HG03196 (cell line): ENCODE measurements around the gene CIC.

Source experiments
- ATAC-seq: cut with Tn5 transposase; IDR thresholded peaks from one replicate; pipeline ENCODE4 v1.9.1; 2021; ENCODE audit not compliant: unreplicated experiment

CIC gene

GRCh38 chr19:42286349-42287016, 17.4 kb downstream of the CIC start:
- ATAC-seq = no peak

GRCh38 chr19:42287017-42287826, 18.2 kb downstream of the CIC start:
- no peak for ATAC-seq

GRCh38 chr19:42287827-42288107, 18.7 kb downstream of the CIC start:
- ATAC-seq = no peak

DNA sequence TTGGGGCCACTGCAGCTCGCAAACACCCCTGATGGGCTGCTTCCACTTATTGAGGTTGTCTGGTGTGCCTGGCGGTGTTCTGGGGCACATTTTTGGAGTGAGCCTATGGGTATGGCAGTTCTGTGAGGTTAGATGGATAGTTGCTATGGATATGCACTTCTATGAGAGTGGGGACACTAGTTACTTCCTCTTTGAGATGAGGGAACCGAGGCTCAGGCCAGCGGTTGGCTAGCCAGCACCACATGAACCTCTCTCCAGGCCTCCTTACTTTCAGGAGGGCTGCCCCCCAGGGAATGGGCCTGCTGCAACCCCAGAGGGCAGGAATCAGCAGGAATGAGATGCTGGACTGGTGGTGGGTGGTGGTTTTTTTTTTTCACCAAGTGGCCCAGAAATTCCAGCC, 19.3 kb downstream of the CIC start:
- no peak for ATAC-seq

- no peak for ATAC-seq
These were observed 20.0 kb downstream of the CIC start for GRCh38 chr19:42288881-42289555.

GRCh38 chr19:42289556-42290041, 20.5 kb downstream of the CIC start:
- ATAC-seq = no peak

DNA sequence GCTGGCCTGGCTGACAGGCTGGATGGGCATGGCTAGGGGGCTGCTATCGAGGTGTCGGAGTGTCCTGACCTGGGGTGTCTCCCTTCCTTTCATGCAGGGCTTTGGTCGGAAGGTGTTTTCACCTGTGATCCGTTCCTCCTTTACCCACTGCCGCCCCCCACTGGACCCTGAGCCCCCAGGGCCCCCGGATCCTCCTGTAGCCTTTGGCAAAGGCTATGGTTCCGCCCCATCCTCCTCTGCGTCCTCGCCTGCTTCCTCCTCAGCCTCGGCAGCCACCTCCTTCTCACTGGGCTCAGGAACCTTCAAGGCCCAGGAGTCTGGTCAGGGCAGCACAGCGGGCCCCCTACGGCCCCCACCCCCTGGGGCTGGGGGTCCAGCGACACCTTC, 21.1 kb downstream of the CIC start:
- no peak for ATAC-seq

- ATAC-seq = no peak
These were observed 21.7 kb downstream of the CIC start for GRCh38 chr19:42290523-42291434.

DNA sequence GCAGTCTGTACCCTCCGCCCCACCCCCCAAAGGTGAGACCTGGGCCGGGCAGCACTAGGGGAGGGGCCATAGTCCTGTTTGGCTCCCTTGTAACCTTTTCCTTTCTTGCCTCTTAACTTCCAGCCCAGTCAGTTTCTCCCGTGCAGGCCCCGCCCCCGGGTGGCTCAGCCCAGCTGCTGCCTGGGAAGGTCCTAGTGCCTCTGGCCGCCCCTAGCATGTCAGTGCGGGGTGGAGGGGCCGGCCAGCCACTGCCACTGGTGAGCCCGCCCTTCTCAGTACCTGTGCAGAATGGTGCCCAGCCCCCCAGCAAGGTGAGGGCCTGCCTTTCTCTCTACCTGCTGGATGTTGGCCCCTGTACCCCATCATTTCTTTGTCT, 22.4 kb downstream of the CIC start:
- no peak for ATAC-seq

DNA sequence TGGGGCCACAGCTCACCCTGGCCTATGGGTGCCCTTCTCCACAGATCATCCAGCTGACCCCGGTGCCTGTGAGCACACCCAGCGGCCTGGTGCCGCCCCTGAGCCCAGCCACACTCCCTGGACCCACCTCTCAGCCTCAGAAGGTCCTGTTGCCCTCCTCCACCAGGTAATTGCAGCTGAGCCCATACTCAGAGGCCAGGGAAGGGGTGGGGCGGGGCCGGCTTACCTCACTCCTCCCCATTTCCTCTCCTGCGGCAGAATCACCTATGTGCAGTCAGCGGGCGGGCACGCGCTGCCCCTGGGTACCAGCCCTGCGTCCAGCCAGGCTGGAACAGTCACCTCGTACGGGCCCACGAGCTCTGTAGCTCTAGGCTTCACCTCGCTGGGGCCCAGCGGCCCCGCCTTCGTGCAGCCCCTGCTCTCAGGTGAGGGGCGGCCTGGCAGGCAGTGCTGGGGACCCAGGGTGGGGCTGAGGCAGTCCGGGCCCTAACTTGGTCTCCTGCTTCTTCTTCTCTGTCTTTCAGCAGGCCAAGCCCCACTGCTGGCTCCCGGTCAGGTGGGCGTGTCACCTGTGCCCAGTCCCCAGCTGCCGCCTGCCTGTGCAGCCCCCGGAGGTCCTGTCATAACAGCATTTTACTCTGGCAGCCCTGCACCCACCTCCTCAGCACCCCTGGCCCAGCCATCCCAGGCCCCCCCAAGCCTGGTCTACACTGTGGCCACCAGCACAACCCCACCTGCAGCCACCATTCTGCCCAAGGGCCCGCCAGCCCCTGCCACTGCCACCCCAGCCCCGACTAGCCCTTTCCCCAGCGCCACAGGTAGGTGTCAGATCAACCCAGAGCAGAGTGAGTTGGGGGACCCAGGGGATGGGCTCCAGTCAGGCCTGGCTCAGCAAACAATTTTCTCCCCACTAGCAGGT, 23.2 kb downstream of the CIC start:
- ATAC-seq = no peak

DNA sequence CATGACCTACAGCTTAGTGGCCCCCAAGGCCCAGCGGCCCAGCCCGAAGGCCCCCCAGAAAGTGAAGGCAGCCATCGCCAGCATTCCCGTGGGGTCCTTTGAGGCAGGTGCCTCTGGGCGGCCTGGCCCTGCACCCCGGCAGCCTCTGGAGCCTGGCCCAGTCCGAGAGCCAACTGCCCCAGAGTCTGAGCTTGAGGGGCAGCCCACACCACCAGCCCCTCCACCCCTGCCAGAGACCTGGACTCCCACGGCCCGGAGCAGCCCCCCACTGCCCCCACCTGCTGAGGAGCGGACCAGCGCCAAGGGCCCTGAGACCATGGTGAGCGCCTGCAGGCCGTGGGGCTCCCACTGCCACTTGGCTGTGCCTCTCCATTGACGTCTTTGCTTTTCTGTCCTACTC, 23.9 kb downstream of the CIC start:
- no peak for ATAC-seq

DNA sequence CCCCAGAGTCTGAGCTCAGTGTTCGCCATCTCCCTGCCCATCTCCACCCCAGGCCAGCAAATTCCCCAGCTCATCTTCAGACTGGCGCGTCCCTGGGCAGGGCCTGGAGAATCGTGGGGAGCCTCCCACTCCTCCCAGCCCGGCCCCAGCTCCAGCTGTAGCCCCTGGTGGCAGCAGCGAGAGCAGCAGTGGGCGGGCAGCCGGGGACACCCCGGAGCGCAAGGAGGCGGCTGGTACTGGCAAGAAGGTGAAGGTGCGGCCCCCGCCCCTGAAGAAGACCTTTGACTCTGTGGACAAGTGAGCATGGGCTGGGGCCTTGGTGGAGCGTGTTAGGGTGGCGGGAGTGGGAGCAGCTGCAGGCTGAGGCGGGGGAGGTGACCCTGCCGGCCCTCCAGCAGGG, 24.5 kb downstream of the CIC start:
- no peak for ATAC-seq

- ATAC-seq = no peak
These were observed 24.9 kb downstream of the CIC start for GRCh38 chr19:42293948-42294347.

GRCh38 chr19:42294471-42295137, 25.6 kb downstream of the CIC start:
- no peak for ATAC-seq

GRCh38 chr19:42295342-42295741, 26.3 kb downstream of the CIC start:
- ATAC-seq = no peak

DNA sequence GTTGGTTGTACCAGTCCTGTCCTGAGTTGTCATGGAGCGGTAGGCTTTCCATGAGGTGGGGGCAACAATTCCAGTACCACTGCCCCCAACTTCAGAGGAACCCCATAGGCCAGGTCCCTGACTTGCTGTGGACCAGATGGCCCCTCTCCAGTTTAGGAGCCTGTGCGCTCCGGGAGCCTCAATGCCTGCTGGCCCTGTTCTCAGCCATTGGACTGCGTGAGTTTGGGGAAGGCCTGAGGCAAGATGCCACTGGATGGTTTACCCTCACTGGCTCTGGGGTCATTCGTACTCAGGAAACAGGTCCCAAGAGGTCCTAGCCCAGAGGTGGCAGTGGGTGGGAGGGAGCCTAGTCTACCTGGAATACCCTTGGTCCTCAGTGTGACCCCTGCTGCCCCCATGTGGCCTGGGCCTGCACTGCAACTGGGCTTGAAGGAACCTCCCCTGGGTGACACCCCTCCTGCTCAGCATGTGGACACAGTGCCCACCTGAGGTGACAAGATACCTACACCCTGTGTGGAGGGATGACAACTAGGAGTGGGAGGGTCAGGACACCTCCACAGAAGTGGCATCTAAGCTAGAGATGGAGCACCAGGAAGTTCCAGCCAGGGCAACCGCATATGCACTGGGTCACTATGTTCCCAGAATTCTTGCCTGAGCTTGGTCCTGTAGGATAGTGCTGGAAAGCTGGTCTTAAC, 26.9 kb downstream of the CIC start:
- no peak for ATAC-seq

DNA sequence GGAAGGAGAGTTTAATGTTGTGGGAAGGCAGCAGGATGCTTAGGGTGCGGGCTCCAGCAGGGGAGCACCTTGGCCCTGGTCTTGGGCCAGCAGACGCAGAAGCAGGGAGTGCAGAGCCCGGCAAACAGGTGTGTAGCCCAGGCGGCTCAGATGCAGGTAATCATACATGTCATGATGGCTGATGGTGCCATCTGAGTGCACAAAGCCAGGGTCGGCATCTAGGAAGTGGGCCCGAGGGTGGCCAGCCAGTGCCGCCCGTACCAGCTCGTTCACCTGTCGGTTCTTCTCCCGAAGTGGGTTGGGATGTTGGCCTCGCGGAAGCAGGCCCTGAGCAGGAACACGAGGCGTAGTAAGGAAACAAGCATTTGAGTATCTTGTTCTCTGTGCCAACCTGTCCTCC, 28.0 kb downstream of the CIC start:
- ATAC-seq = no peak

- ATAC-seq = no peak
These were observed 32.7 kb downstream of the CIC start, which contains the start of gene PRR19 for GRCh38 chr19:42301646-42302203. Gene PRR19, plus strand, starts transcription at chr19:42302132. Its CDS starts 7,453 bp downstream, at chr19:42309585.

DNA sequence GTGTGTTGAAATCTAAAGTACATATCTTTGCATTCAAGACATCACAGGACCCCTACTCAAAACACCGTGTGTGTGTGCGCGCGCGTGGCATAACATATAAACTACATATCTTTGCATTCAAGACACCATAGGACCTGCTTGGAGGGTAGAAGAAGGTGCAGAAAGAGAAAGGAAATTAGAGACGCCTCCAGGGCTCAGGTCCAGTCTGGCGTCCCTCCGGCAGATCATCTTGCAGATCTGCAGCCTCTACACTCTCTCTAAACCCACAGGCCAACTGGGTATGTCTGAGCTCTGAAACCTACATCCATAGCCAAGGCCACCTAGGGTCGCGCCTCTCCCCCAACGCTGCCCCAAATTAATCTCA, 34.0 kb downstream of the CIC start:
- ATAC-seq = no peak
